SK-N-MC (cell line): ENCODE data around the gene ANKEF1.

Source experiments
- EZH2 ChIP-seq: fragments of 200-600 bp; sonication (generic); IDR thresholded peaks from one replicate; pipeline ENCODE4 v1.6.1; 2017; ENCODE audit warnings: antibody characterized with exemption
- FOXP2 ChIP-seq: optimal IDR thresholded peaks from 2 replicates; pipeline ENCODE3; 2011; ENCODE audit warnings: mild to moderate bottlenecking, moderate library complexity; ENCODE audit not compliant: insufficient read depth; ENCODE audit errors: extremely low read length, control extremely low read depth
- POLR2AphosphoS5 ChIP-seq: IDR thresholded peaks from 2 replicates; pipeline ENCODE4 v1.6.1; 2012; ENCODE audit warnings: mild to moderate bottlenecking, low read depth, low read length, borderline replicate concordance

DNA sequence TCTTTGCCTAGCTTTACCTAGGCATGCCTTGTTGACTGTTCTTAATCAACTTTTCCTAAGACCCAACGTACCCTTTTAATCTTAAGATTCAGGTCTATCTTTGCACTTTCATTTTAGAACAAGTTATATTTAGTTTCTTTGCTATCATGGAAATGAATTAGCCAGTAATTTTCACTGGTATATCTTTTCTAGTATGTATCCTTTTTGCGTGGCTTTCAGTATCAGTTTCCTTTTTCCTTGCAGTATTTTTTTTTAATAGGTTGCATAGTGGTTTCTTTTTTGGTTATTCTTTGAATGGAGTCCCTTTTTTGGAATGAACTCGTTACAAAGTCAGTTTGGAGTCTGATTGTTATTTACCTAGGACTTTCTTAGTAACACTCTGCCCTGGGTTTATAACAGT lies 7.3 kb downstream of the ANKEF1 start:
- TF ChIP-seq POLR2AphosphoS5 (no peak), EZH2 (no peak), FOXP2 (no peak)
